ENCODE data around the gene TBC1D22A. TPM values are rescaled to one million over a fixed set of nuclear protein-coding genes. Genes with fewer than 3 reads are reported as not detected.

TBC1D22A gene
- total and polyA plus RNA-seq, 10 of the 15 experiments (the other 5 are each of a cell fraction or from before 2014, with no cell fraction given), result 0.63 to 44.7 (median 27.4) TPM

DNA sequence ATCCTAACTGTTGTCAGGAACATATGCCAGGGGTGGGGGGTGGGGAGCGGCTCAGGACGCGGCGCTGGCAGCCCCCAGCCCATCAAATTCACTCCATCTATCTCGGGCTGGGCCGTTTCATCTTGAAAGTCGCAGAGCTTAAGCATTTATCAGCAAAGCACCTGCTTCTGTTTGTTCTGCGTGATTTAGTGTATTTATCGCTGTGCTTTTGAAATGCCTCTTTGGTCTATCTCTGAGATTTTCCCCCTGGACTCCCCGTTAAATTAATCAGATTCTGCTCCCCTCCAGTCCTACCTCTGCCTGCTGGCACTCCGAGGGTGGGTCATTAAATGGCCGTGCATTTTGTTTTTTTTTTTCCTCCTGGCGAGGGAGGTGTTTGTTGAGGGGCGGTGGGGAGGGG, 446.2 kb downstream of the TBC1D22A start:
- POLR2A ChIA-PET, result no interaction called here
- FAIRE-seq, result no peak

DNA sequence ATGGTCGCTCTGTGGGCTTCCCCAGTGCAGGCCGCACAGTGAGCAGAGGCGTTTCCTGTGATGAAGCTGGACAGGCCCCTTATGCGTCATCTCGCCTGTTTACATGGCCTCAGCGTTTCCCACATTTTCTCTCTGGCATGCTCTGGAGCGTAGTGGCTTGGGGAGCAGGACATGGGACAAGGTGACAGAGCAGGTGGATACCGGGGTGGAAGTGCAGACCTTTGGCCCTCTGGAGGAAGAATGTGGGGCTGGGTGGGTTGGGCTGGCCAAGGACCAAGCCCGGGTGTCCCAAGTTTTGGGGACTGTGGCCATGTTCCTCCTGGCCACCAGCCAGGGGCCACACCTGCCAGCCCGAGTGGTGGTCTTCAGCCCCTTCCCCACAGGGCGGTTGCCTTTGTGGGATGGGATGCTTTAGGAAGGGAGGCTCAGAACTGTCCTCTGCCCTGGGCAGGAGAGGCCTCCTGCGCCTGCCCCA, 446.6 kb downstream of the TBC1D22A start:
- H3K4me2 ChIP-seq (ENCODE audit: control insufficient read depth, insufficient read depth), result no peak overlapping the region
- H3K79me2 ChIP-seq (ENCODE audit: control insufficient read depth, insufficient read depth, low read length), result no peaks in the 10 kb centered on the region
- in situ Hi-C loops (cut with MboI) (no loop called here), intact Hi-C loops (cut with micrococcal nuclease; ENCODE audit: unreplicated experiment) (no loop called here)
- FAIRE-seq, result no peak
- 41% methylated on average over 11 of the region's 12 CpGs for WGBS (ENCODE audit: insufficient coverage, insufficient replicate concordance, low lambda C conversion rate, missing lambda C conversion rate)
- no peaks in the 10 kb centered on the region for H3K9me3 ChIP-seq (replicated peaks; ENCODE audit: control insufficient read depth, insufficient read depth, low read length)
- H4K20me1 ChIP-seq (ENCODE audit: control insufficient read depth, insufficient read depth), result no peaks in the 10 kb centered on the region
- H3K27me3 ChIP-seq (replicated peaks in 1 of 2; ENCODE audit: control insufficient read depth in 2 of 2, insufficient read depth in 2 of 2, low read length in 1 of 2), result no peaks in the 10 kb centered on the region
- ChIA-PET POLR2A (no interaction called here), SMC1A (ENCODE audit: uncharacterized antibody, unreplicated experiment) (no interaction called here), RAD21 (ENCODE audit: unreplicated experiment) (no interaction called here), CTCF (no interaction called here)
- no peak for TF ChIP-seq RUNX3 (IDR thresholded peaks at IDR 0.05; ENCODE audit: low read length)
- TF ChIP-seq, protein P1, sequence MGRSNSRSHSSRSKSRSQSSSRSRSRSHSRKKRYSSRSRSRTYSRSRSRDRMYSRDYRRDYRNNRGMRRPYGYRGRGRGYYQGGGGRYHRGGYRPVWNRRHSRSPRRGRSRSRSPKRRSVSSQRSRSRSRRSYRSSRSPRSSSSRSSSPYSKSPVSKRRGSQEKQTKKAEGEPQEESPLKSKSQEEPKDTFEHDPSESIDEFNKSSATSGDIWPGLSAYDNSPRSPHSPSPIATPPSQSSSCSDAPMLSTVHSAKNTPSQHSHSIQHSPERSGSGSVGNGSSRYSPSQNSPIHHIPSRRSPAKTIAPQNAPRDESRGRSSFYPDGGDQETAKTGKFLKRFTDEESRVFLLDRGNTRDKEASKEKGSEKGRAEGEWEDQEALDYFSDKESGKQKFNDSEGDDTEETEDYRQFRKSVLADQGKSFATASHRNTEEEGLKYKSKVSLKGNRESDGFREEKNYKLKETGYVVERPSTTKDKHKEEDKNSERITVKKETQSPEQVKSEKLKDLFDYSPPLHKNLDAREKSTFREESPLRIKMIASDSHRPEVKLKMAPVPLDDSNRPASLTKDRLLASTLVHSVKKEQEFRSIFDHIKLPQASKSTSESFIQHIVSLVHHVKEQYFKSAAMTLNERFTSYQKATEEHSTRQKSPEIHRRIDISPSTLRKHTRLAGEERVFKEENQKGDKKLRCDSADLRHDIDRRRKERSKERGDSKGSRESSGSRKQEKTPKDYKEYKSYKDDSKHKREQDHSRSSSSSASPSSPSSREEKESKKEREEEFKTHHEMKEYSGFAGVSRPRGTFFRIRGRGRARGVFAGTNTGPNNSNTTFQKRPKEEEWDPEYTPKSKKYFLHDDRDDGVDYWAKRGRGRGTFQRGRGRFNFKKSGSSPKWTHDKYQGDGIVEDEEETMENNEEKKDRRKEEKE (IDR thresholded peaks at IDR 0.05), result no peak
- BruUV-seq (replicated peaks), result no TSS peak
- no peaks in the 10 kb centered on the region for H3K4me1 ChIP-seq (ENCODE audit: control insufficient read depth, insufficient read depth, low read length)
- no peak for ATAC-seq
- no peak overlapping the region for H3K9ac ChIP-seq (ENCODE audit: control insufficient read depth, insufficient read depth, low read length)
- no peak overlapping the region for H3K27ac ChIP-seq (ENCODE audit: control insufficient read depth, insufficient read depth)
- H3K36me3 ChIP-seq (ENCODE audit: control insufficient read depth in 2 of 2, insufficient read depth in 2 of 2, low read length in 1 of 2), result no peaks in the 10 kb centered on the region
- no peak for DNase-seq (ENCODE audit: low read depth, low spot score)
- H2AFZ ChIP-seq (ENCODE audit: control insufficient read depth, low read depth, low read length), result no peak overlapping the region
- H3K4me3 ChIP-seq, result no peak overlapping the region

More for the DNA sequence above, 446.2 kb downstream of the TBC1D22A start:
- no peak overlapping the region for H3K4me2 ChIP-seq (ENCODE audit: control insufficient read depth, insufficient read depth)
- H2AFZ ChIP-seq (ENCODE audit: control insufficient read depth, low read depth, low read length), result no peak overlapping the region
- in situ Hi-C loops (cut with MboI) (no loop called here), intact Hi-C loops (cut with micrococcal nuclease; ENCODE audit: unreplicated experiment) (no loop called here)
- H3K4me3 ChIP-seq, result no peak overlapping the region
- no peak overlapping the region for H3K27ac ChIP-seq (ENCODE audit: control insufficient read depth, insufficient read depth)
- BruUV-seq (replicated peaks), result no TSS peak
- WGBS (ENCODE audit: insufficient coverage, insufficient replicate concordance, low lambda C conversion rate, missing lambda C conversion rate), result 63% methylated on average over 12 of the region's 14 CpGs
- ChIA-PET CTCF (no interaction called here), RAD21 (ENCODE audit: unreplicated experiment) (no interaction called here), SMC1A (ENCODE audit: uncharacterized antibody, unreplicated experiment) (no interaction called here)
- DNase-seq (ENCODE audit: low read depth, low spot score) (no peak), ATAC-seq (no peak)
- no peak overlapping the region for H3K9ac ChIP-seq (ENCODE audit: control insufficient read depth, insufficient read depth, low read length)
- TF ChIP-seq NFIC (IDR thresholded peaks at IDR 0.05; ENCODE audit: low read depth, low read length) (no peak), TAF1 (IDR thresholded peaks at IDR 0.05; ENCODE audit: borderline replicate concordance, low read depth, low read length) (no peak), ZBED1 (IDR thresholded peaks at IDR 0.05; ENCODE audit: borderline replicate concordance) (no peak), YBX1 (IDR thresholded peaks at IDR 0.05) (no peak), ASH2L (IDR thresholded peaks at IDR 0.05; ENCODE audit: borderline replicate concordance, low read depth) (no peak), RUNX3 (IDR thresholded peaks at IDR 0.05; ENCODE audit: low read length) (no peak), NR2F1 (conservative IDR thresholded peaks at IDR 0.05) (no peak), RAD51 (IDR thresholded peaks at IDR 0.05) (no peak), RB1 (IDR thresholded peaks at IDR 0.05; ENCODE audit: borderline replicate concordance) (no peak), CBFB (IDR thresholded peaks at IDR 0.05; ENCODE audit: low read depth) (no peak), MYB (IDR thresholded peaks at IDR 0.05; ENCODE audit: borderline replicate concordance, low read depth, low read length) (no peak)
- TF ChIP-seq, protein P2, sequence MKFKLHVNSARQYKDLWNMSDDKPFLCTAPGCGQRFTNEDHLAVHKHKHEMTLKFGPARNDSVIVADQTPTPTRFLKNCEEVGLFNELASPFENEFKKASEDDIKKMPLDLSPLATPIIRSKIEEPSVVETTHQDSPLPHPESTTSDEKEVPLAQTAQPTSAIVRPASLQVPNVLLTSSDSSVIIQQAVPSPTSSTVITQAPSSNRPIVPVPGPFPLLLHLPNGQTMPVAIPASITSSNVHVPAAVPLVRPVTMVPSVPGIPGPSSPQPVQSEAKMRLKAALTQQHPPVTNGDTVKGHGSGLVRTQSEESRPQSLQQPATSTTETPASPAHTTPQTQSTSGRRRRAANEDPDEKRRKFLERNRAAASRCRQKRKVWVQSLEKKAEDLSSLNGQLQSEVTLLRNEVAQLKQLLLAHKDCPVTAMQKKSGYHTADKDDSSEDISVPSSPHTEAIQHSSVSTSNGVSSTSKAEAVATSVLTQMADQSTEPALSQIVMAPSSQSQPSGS (IDR thresholded peaks at IDR 0.05; ENCODE audit: low read length), result no peak
- no peaks in the 10 kb centered on the region for H3K4me1 ChIP-seq (ENCODE audit: control insufficient read depth, insufficient read depth, low read length)
- no peaks in the 10 kb centered on the region for H3K9me3 ChIP-seq (replicated peaks; ENCODE audit: control insufficient read depth, insufficient read depth, low read length)
- H4K20me1 ChIP-seq (ENCODE audit: control insufficient read depth, insufficient read depth), result no peaks in the 10 kb centered on the region
- H3K79me2 ChIP-seq (ENCODE audit: control insufficient read depth, insufficient read depth, low read length), result no peaks in the 10 kb centered on the region
- no peaks in the 10 kb centered on the region for H3K36me3 ChIP-seq (ENCODE audit: control insufficient read depth in 2 of 2, insufficient read depth in 2 of 2, low read length in 1 of 2)
- H3K27me3 ChIP-seq (replicated peaks in 1 of 2; ENCODE audit: control insufficient read depth in 2 of 2, insufficient read depth in 2 of 2, low read length in 1 of 2), result no peaks in the 10 kb centered on the region

Data from GM12878 (cell line).